ENCODE data around the gene NT5C3B.

GRCh38 chr17:41824086-41824485 lies 11.9 kb downstream of the NT5C3B start:
- TF ChIP-seq CTCF (conservative IDR thresholded peaks at IDR 0.05; ENCODE audit: low read length) (no peak), EZH2phosphoT487 (IDR thresholded peaks at IDR 0.05; ENCODE audit: borderline replicate concordance, low read depth, low read length) (no peak)
